ENCODE results near the gene KRT72.

KRT72 gene

GRCh38 chr12:52573743-52574142, 27.5 kb downstream of the KRT72 start, which contains the start of gene KRT74:
KRT74 (minus strand) TSS chr12:52573843; CDS start chr12:52573777, 66 bp downstream.
- DNase-seq = no peak

DNA sequence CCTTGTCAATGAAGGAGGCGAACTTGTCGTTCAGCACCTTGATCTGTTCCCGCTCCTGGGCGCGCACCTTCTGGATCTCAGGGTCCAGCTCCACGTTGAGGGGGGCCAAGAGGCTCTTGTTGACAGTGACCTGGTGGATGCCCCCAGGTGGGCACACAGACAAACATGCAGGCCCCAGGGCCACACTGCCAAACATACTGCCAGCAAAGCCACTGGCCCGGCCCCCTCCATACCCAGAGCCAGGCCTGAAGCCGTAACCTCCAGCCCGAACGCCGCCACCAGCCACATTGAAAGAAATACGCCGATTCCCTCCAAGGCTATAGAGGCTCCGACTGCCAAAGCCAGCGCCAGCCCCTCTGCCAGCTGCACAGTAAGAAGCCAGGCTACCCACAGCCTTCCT, 28.0 kb downstream of the KRT72 start:
- no peak for DNase-seq

DNA sequence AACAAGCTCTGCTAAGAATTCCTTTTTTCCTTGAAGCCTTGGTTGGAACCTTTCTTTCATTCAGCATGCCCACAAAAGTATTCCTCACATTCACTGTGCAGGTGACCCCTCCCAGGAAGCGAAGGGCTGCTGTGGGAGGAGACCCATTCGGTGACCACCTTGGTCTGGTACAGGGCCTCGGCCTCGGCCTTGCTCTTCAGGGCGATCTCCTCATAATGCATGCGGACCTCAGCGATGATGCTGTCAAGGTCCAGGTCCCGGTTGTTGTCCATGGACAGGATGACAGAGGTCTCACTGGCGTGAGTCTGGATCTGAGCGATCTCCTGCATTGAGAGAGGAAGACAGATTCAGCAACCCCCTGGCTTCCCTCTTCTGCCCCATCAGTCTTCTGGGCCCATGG, 30.8 kb downstream of the KRT72 start:
- DNase-seq = no peak

- no peak for DNase-seq
Measured at GRCh38 chr12:52568111-52568510, 33.2 kb downstream of the KRT72 start.

DNA sequence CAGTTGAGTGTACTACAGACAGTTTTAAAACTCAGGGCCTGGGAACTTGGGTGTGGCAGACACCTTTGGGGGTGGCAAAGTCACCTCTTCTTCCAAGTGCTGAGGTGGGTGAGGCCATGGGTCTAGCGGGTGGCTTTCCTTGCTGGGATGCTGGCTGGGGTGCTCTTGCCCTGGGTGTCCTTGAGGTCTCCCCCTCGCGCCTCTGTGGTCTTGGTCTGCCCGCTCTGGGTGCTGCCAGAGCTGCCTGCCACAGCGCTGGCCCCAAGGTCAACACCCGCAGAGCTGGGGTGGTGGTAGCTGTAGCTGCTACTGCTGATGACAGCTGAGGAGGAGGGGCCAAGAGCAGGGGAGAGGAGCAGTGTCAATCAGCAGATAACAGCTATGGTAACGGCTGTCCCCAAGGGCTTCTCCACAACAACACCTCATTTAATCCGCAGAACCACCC, 34.4 kb downstream of the KRT72 start:
- no peak for DNase-seq

- no peak for DNase-seq
Measured at GRCh38 chr12:52564582-52564981, 36.7 kb downstream of the KRT72 start.

- no peak for DNase-seq
Measured at GRCh38 chr12:52561880-52562449, 39.3 kb downstream of the KRT72 start.

- DNase-seq = no peak
Measured at GRCh38 chr12:52559979-52560378, 41.3 kb downstream of the KRT72 start.

GRCh38 chr12:52558781-52559445, 42.4 kb downstream of the KRT72 start:
- no peak for DNase-seq

- no peak for DNase-seq
Measured at GRCh38 chr12:52557476-52557875, 43.8 kb downstream of the KRT72 start.

- DNase-seq = no peak
Measured at GRCh38 chr12:52555577-52555976, 45.7 kb downstream of the KRT72 start.

DNA sequence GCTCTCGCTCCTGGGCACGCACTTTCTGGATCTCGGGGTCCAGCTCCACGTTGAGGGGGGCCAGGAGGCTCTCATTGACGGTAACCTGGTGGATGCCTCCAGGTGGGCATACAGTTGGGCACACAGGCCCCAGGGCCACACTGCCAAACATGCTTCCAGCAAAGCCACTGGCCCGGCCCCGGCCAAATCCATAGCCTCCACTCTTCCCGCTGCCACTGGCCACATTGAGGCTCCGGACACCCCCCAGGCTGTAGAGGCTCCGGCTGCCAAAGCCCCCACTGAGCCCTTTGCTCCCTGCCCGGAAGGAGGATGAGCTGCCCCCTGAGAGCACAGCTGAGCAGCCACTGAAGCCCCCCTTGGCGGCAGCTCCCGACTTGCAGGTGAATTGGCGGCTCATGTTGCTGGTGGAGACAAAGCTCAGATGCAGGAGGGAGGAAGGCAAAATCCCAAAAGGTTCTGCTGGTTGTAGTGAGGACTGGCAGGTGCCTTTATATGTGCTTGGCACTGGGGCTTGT, 48.5 kb downstream of the KRT72 start, which contains the start of gene KRT71:
Gene KRT71 (minus strand): TSS at position 465 of the 515 bp plus-strand sequence. CDS start 68 bp downstream, at position 397.
- DNase-seq = no peak

- DNase-seq = no peak
Measured at GRCh38 chr12:52552055-52552454, 49.2 kb downstream of the KRT72 start.

GRCh38 chr12:52551216-52551865, 49.9 kb downstream of the KRT72 start:
- no peak for DNase-seq

DNA sequence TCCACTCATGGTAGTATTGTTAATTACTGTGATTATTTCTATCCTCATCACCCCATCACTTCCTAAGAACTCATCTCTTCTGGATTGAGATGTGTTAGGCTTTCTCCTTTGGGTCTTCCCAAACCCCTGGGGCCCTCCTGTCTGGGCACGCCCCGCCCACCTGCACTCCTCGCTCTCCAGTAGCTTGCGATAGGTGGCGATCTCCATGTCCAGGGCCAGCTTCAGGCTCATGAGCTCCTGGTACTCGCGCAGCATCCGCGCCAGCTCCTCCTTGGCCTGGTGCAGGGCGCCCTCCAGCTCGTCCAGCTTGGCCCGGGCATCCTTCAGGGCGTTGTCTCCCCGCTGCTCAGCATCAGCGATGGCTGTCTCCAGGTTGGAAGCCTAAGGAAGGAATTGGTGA, 55.1 kb downstream of the KRT72 start:
- DNase-seq = no peak

GRCh38 chr12:52543985-52544883, 57.0 kb downstream of the KRT72 start:
- no peak for DNase-seq

DNA sequence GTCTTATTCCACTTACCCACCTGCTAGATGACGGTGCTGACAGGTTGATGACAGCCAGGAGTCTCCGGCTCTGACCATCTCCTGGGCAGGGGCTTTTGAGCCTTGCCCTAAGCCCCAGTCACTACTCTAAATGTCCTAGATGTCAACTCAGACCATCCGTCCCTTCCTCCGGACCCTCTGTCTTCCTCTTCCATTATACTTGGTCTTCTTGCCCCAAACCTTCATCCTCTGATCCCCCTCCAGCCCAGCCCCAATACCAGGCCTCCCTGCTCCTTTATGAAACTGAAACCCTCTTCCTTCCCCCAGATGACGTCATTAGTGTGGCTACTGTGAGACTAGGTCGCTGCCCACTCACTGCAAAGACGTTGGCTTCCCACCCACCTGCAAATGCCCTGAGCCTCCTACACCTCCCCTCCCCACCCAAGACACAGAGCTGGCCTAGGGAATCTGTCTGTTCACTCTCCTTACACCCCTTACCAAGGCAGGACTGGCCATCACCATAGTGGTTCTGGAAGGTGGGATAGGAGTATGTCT, 58.4 kb downstream of the KRT72 start:
- no peak for DNase-seq

DNA sequence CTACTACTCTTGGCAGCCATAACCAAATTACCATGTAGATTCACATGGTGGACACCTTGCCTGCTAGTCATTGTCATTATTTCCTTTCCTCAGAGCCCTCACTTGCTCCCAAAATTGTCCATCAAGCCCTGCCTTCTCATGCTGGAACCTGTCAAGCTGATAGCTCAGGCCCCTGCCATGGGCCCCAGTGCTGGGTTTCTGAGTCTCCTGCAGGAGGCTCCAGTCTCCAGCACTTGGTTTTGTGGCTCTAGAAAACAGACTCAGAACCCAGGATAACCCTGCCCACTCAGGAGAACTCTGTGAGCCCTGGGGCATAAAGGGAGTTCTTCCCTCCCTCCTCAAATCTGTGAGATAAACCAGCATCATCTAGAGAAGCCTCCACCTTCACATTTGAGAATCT, 59.1 kb downstream of the KRT72 start:
- DNase-seq = no peak

DNA sequence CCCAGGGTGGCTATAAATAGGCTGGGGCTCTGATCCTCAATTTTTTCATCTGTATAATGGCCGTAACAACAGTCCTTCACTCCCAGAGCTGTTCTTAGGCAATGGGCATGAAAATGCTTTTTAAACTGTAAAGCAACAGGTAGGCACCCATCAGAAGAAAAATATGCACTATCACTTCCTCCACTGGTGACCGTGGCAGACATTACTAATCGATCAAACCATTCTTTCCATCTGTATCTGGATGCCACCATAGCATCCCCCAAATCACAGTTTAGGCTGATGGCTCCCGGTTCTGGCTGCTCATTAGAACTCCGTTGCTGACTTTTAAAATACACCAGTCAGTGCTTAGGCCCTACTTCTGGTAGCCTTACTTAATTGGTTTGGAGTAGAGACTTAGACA, 59.6 kb downstream of the KRT72 start:
- DNase-seq = no peak

DNA sequence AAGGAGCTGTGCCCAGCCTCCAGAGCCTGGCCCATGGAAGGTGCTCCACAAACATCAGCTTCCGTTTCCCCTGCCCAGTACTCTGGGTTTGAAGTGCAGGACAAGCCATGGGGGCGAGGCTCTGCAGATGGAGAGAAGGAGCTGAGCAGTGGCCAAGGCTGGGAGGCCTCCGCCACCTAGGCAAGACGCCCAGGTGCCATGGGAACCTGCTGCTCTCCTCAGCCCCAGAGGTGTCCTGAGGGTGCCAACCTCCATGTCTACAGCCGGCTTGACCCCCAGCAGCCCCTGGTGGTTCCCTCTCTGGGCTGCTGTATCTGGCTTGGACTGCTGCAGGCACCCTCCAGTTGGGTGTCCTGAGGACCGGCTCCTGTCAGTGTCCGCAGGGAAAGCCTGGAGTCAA, 60.7 kb downstream of the KRT72 start:
- DNase-seq = no peak

- DNase-seq = no peak
Measured at GRCh38 chr12:52539821-52540173, 61.5 kb downstream of the KRT72 start.

DNA sequence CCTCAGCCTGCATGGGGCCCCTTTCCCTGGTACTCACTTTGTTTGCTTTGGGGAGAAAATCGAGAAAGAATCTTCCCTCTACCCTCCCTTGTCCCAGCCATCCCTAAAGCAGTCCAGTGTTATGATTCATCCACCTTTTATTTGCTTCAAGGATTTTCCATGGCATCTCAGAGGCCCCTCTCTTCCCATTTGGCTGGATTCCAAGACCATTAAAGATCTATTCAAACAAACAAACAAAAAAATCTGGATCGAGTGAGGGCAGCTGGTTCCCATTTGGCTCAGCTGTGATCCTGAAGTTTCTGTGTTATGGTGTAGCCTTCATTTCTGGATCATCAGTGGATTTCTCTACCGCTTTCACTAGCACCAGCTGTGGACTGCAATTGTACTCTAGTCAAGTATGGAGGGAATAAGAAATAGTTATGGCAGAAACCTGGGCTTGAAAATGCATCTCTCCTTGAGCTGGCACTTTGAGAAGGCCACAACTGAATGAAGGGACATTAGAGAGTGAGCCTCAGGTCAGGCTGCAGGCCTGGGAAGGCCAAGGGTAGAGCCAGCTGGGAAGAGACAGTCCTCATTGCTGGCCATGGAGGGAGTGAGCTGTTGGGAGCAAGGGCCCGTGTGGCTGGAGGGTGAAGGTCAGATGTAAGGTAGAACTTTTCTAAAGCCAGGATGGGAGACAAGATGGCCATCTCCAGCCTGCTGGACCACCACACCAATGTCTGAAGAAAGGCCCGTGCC, 62.0 kb downstream of the KRT72 start:
- peak; percentile 36 for DNase-seq

Measured in NCI-H2227 treated with DMSO at 0.1 percent for 48 hours (cell line).